ENCODE results near the gene CSF3. TPM values are rescaled to one million over a fixed set of nuclear protein-coding genes. Genes with fewer than 3 reads are reported as not detected.

CSF3 gene
- total and polyA plus RNA-seq, 2 of the 13 experiments (the other 11 are each of a cell fraction or from before 2014, with no cell fraction given): 0.09 TPM; not detected in 1

- TF ChIP-seq ZGPAT (CRISPR knock-in tag; IDR thresholded peaks at IDR 0.05) (0 out of 2 replicates have a peak, but pooled peaks have one; percentile 47), RFX5 (IDR thresholded peaks at IDR 0.05; ENCODE audit: low read depth, low read length) (no peak), KLF13 (CRISPR knock-in tag; IDR thresholded peaks at IDR 0.05) (no peak), IKZF5 (CRISPR knock-in tag; IDR thresholded peaks at IDR 0.05) (no peak), SP5 (CRISPR knock-in tag; IDR thresholded peaks at IDR 0.05; ENCODE audit: borderline replicate concordance, low read depth) (no peak), SKI (IDR thresholded peaks at IDR 0.05; ENCODE audit: partially characterized antibody) (peak; percentile 37), RFX1 (IDR thresholded peaks at IDR 0.05) (no peak), ZNF570 (CRISPR knock-in tag; IDR thresholded peaks at IDR 0.05; ENCODE audit: borderline replicate concordance) (no peak)
- TF ChIP-seq, protein P1, sequence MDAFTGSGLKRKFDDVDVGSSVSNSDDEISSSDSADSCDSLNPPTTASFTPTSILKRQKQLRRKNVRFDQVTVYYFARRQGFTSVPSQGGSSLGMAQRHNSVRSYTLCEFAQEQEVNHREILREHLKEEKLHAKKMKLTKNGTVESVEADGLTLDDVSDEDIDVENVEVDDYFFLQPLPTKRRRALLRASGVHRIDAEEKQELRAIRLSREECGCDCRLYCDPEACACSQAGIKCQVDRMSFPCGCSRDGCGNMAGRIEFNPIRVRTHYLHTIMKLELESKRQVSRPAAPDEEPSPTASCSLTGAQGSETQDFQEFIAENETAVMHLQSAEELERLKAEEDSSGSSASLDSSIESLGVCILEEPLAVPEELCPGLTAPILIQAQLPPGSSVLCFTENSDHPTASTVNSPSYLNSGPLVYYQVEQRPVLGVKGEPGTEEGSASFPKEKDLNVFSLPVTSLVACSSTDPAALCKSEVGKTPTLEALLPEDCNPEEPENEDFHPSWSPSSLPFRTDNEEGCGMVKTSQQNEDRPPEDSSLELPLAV (CRISPR knock-in tag; conservative IDR thresholded peaks at IDR 0.05; ENCODE audit: low read depth): no peak
- TF ChIP-seq, protein P2, sequence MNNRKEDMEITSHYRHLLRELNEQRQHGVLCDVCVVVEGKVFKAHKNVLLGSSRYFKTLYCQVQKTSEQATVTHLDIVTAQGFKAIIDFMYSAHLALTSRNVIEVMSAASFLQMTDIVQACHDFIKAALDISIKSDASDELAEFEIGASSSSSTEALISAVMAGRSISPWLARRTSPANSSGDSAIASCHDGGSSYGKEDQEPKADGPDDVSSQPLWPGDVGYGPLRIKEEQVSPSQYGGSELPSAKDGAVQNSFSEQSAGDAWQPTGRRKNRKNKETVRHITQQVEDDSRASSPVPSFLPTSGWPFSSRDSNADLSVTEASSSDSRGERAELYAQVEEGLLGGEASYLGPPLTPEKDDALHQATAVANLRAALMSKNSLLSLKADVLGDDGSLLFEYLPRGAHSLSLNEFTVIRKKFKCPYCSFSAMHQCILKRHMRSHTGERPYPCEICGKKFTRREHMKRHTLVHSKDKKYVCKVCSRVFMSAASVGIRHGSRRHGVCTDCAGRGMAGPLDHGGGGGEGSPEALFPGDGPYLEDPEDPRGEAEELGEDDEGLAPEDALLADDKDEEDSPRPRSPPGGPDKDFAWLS (CRISPR knock-in tag; IDR thresholded peaks at IDR 0.05; ENCODE audit: borderline replicate concordance): no peak
- TF ChIP-seq, protein P3, sequence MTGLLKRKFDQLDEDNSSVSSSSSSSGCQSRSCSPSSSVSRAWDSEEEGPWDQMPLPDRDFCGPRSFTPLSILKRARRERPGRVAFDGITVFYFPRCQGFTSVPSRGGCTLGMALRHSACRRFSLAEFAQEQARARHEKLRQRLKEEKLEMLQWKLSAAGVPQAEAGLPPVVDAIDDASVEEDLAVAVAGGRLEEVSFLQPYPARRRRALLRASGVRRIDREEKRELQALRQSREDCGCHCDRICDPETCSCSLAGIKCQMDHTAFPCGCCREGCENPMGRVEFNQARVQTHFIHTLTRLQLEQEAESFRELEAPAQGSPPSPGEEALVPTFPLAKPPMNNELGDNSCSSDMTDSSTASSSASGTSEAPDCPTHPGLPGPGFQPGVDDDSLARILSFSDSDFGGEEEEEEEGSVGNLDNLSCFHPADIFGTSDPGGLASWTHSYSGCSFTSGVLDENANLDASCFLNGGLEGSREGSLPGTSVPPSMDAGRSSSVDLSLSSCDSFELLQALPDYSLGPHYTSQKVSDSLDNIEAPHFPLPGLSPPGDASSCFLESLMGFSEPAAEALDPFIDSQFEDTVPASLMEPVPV (CRISPR knock-in tag; IDR thresholded peaks at IDR 0.05): no peak
- TF ChIP-seq, protein P4, sequence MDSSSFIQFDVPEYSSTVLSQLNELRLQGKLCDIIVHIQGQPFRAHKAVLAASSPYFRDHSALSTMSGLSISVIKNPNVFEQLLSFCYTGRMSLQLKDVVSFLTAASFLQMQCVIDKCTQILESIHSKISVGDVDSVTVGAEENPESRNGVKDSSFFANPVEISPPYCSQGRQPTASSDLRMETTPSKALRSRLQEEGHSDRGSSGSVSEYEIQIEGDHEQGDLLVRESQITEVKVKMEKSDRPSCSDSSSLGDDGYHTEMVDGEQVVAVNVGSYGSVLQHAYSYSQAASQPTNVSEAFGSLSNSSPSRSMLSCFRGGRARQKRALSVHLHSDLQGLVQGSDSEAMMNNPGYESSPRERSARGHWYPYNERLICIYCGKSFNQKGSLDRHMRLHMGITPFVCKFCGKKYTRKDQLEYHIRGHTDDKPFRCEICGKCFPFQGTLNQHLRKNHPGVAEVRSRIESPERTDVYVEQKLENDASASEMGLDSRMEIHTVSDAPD (CRISPR knock-in tag; IDR thresholded peaks at IDR 0.05): 0 out of 2 replicates have a peak, but pooled peaks have one; percentile 70
- TF ChIP-seq, protein P5, sequence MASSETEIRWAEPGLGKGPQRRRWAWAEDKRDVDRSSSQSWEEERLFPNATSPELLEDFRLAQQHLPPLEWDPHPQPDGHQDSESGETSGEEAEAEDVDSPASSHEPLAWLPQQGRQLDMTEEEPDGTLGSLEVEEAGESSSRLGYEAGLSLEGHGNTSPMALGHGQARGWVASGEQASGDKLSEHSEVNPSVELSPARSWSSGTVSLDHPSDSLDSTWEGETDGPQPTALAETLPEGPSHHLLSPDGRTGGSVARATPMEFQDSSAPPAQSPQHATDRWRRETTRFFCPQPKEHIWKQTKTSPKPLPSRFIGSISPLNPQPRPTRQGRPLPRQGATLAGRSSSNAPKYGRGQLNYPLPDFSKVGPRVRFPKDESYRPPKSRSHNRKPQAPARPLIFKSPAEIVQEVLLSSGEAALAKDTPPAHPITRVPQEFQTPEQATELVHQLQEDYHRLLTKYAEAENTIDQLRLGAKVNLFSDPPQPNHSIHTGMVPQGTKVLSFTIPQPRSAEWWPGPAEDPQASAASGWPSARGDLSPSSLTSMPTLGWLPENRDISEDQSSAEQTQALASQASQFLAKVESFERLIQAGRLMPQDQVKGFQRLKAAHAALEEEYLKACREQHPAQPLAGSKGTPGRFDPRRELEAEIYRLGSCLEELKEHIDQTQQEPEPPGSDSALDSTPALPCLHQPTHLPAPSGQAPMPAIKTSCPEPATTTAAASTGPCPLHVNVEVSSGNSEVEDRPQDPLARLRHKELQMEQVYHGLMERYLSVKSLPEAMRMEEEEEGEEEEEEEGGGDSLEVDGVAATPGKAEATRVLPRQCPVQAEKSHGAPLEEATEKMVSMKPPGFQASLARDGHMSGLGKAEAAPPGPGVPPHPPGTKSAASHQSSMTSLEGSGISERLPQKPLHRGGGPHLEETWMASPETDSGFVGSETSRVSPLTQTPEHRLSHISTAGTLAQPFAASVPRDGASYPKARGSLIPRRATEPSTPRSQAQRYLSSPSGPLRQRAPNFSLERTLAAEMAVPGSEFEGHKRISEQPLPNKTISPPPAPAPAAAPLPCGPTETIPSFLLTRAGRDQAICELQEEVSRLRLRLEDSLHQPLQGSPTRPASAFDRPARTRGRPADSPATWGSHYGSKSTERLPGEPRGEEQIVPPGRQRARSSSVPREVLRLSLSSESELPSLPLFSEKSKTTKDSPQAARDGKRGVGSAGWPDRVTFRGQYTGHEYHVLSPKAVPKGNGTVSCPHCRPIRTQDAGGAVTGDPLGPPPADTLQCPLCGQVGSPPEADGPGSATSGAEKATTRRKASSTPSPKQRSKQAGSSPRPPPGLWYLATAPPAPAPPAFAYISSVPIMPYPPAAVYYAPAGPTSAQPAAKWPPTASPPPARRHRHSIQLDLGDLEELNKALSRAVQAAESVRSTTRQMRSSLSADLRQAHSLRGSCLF (CRISPR knock-in tag; IDR thresholded peaks at IDR 0.05; ENCODE audit: borderline replicate concordance): no peak
Observed at GRCh38 chr17:40026816-40027613, 11.8 kb downstream of the CSF3 start (continued).

Data from HepG2 (cell line).